ENCODE data around the gene UTP25. TPM values are rescaled to one million over a fixed set of nuclear protein-coding genes. Genes with fewer than 3 reads are reported as not detected.

The UTP25 gene
- total RNA-seq, 1 experiment from 2014 or later, result 4.8 TPM

GRCh38 chr1:209839875-209840546 lies 12.2 kb downstream of the UTP25 start (continued):
- TF ChIP-seq PRRX2 (CRISPR knock-in tag; IDR thresholded peaks at IDR 0.05) (no peak), E2F4 (CRISPR knock-in tag; IDR thresholded peaks at IDR 0.05; ENCODE audit: borderline replicate concordance, low read depth) (no peak), IRF2 (CRISPR knock-in tag; IDR thresholded peaks at IDR 0.05; ENCODE audit: borderline replicate concordance, low read depth) (no peak)

DNA sequence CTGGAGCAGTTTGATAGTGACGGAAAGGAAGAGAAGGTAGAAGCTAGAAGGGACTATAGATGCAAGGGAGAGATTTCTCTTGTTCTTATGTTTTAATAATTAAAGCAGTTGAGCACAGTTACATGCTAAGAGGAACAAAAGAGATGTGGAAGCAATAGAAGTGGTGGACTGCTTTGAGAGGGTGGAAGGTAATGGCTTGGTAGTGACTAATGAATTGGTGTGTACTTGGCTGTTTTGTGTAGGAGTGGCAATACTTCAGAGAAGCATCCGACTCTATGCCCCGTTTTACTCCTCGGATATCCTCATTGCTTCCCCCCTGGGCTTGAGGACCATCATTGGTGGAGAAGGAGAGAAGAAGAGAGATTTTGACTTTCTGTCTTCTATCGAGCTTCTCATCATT lies 12.8 kb downstream of the UTP25 start:
- TF ChIP-seq ARID4B (CRISPR knock-in tag; IDR thresholded peaks at IDR 0.05; ENCODE audit: borderline replicate concordance), result no peak
- TF ChIP-seq ZNF532 (CRISPR knock-in tag; IDR thresholded peaks at IDR 0.05; ENCODE audit: borderline replicate concordance), result no peak
- TF ChIP-seq, protein P1, sequence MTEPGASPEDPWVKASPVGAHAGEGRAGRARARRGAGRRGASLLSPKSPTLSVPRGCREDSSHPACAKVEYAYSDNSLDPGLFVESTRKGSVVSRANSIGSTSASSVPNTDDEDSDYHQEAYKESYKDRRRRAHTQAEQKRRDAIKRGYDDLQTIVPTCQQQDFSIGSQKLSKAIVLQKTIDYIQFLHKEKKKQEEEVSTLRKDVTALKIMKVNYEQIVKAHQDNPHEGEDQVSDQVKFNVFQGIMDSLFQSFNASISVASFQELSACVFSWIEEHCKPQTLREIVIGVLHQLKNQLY (CRISPR knock-in tag; IDR thresholded peaks at IDR 0.05), result no peak
- no peak for TF ChIP-seq ZNF138 (CRISPR knock-in tag; conservative IDR thresholded peaks at IDR 0.05)
- TF ChIP-seq ZNF263 (CRISPR knock-in tag; IDR thresholded peaks at IDR 0.05; ENCODE audit: low read depth), result no peak
- Mint-ChIP-seq H3K27ac (no peak overlapping the region), H3K9me3 (no peaks in the 10 kb centered on the region), H3K36me3 (peaks cover 71% of the 10 kb centered on the region), H3K4me3 (no peak overlapping the region), H3K27me3 (ENCODE audit: low read depth) (no peaks in the 10 kb centered on the region), H3K4me1 (no peaks in the 10 kb centered on the region)
- CTCF ChIA-PET, result no interaction called here
- DNase-seq (ENCODE audit: low spot score) (no peak), ATAC-seq (no peak)
- POLR2A ChIA-PET, result no interaction called here

GRCh38 chr1:209844695-209845407 lies 17.1 kb downstream of the UTP25 start:
- DNase-seq (ENCODE audit: low spot score), result no peak
- POLR2A ChIA-PET, result no interaction called here
- no peak for TF ChIP-seq MXD4 (CRISPR knock-in tag; IDR thresholded peaks at IDR 0.05; ENCODE audit: borderline replicate concordance)
- no peak overlapping the region for H3K4me3 Mint-ChIP-seq
- H3K9me3 Mint-ChIP-seq, result no peaks in the 10 kb centered on the region
- H3K27ac Mint-ChIP-seq, result no peak overlapping the region
- no peak for ATAC-seq
- no peaks in the 10 kb centered on the region for H3K4me1 Mint-ChIP-seq
- peaks cover 51% of the 10 kb centered on the region for H3K36me3 Mint-ChIP-seq
- CTCF ChIA-PET, result interaction anchor here (0.6 to 0.8 kb wide), 2 partner anchors 22 to 93 kb away, joined by 3 read pairs; no protein-coding TSS in a partner anchor
- H3K27me3 Mint-ChIP-seq (ENCODE audit: low read depth), result no peaks in the 10 kb centered on the region
